Measurements from ENCODE around the gene NDUFS7. TPM values are rescaled to one million over a fixed set of nuclear protein-coding genes. Genes with fewer than 3 reads are reported as not detected.
"Not testable (repeated sequence)": the region's sequence is repeated elsewhere in the genome, so short reads cannot be mapped to it uniquely, and the experiment has no call there.

Gene NDUFS7
- total RNA-seq, 4 donors from 2014 or later, result 259 to 497 (median 377) TPM

DNA sequence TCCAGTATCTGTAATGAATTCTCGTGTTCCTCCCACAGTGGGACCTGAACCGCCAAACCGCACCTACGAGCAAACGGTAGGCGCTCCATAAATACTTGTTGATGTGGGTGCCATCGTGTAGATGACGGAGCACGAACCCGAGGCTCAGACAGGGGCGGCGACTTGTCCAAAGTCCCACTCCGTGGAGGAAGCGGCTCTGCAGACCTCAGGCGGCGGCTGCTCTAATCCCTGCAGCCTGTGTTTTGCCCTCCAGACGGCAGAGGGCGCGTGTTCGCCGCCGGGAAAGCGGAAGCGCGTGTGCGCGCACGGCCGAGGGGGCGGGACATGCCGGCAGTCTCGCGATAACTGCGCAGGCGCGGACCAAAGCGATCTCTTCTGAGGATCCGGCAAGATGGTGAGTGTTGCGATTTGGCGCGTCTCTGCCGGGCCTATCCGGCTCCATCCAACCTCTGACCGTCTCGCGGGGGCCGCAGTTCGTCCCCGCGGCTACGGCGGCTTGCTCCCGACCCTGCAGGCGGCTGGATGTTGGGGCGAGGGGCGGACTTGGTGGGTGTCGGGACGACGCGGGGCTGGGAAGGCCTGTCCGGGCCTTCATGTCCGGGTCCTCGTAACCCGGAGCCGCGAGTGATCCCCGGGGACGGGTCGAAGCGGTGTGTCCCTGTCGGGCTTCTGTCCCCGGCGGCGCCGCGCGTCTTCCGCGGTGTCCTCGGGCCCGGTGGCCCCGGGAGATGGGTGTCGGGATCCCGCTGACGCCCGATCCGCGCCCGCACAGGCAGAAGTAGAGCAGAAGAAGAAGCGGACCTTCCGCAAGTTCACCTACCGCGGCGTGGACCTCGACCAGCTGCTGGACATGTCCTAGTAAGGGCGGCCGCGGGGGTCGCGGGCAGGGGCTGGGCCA lies 54.6 kb downstream of the NDUFS7 start, which contains the start of gene RPS15:
Gene RPS15 (plus strand): TSS at position 362 of the 898 bp plus-strand sequence. CDS start 30 bp downstream, at position 392.
- Histone ChIP-seq H3K4me1 (peaks cover 14 to 29% of the 10 kb centered on the region in 2 donors), H3K36me3 (peaks cover 2 to 51% of the 10 kb centered on the region in 2 donors), H3K9me3 (no peaks in the 10 kb centered on the region), H3K27ac (peak within 1 kb of the TSS; percentile 86 to 92 (median 88)), H3K4me3 (peak within 1 kb of the TSS; percentile 81 to 98 (median 88)), H3K27me3 (no peaks in the 10 kb centered on the region)
- peak; percentile 90 to 94 for ATAC-seq
- DNase-seq, result peak; percentile 88 to 92
- intact Hi-C loops (cut with DNase I; ENCODE audit: low total_unique reads), result loop anchor here (1.0 to 2.0 kb wide), 3 partner anchors 19 to 41 kb away; partner anchors contain the start of genes C19orf25 and DAZAP1
- in situ Hi-C loops (cut with MboI; ENCODE audit: low sequenced_read_pairs in 4 of 4), result no loop called here
- TF ChIP-seq CTCF (IDR thresholded peaks at IDR 0.05 in 4 of 5, conservative IDR thresholded peaks at IDR 0.05 in 1 of 5) (peak; percentile 89 to 97 (median 95)), POLR2A (IDR thresholded peaks at IDR 0.05) (peak; percentile 92 to 96)

DNA sequence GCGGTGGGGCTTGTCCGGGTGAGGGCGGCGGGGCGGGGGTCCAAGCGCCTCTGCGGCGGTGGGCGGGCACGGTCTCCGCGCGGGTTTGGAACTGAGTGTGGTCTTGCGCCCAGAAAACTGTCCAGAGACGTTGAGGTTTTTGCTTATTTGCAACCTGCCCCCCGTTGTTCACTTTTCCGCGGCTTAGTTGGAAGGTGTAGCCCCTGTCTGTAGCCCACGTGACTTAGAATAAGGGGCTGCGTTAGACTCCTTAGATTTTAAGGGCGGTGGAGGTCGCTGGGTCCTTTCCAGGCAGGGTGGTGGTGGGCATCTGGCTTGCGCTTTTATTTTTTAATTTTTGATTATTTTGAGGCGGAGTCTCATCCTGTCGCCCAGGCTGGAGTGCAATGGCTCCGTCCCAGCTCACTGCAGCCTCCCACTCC lies 55.2 kb downstream of the NDUFS7 start:
- no peaks in the 10 kb centered on the region for H3K27me3 ChIP-seq
- no peaks in the 10 kb centered on the region for H3K9me3 ChIP-seq
- no peak for TF ChIP-seq CTCF (IDR thresholded peaks at IDR 0.05 in 4 of 5, conservative IDR thresholded peaks at IDR 0.05 in 1 of 5)
- TF ChIP-seq POLR2A (IDR thresholded peaks at IDR 0.05), result no peak
- H3K4me1 ChIP-seq, result peaks cover 14 to 29% of the 10 kb centered on the region in 2 donors
- in situ Hi-C loops (cut with MboI; ENCODE audit: low sequenced_read_pairs in 4 of 4), result no loop called here
- intact Hi-C loops (cut with DNase I; ENCODE audit: low total_unique reads), result loop anchor here (1.0 to 2.0 kb wide), 3 partner anchors 20 to 40 kb away; partner anchors contain the start of genes C19orf25 and DAZAP1
- peak overlapping the region; percentile 81 to 98 (median 88) for H3K4me3 ChIP-seq
- ATAC-seq (peak in 1 of 2 donors; percentile 5), DNase-seq (no peak)
- H3K27ac ChIP-seq, result peak overlapping the region; percentile 86 to 92 (median 88)
- peaks cover 2 to 44% of the 10 kb centered on the region in 2 donors for H3K36me3 ChIP-seq

- DNase-seq; H3K9me3 ChIP-seq; in situ Hi-C loops (cut with MboI; ENCODE audit: low sequenced_read_pairs in 4 of 4); H3K27me3 ChIP-seq; ATAC-seq: not testable (repeated sequence)
- H3K36me3 ChIP-seq, result peaks cover 0 to 36% of the 10 kb centered on the region in 2 donors
- peak overlapping the region; percentile 86 to 92 (median 88) for H3K27ac ChIP-seq
- H3K4me3 ChIP-seq, result peak overlapping the region; percentile 81 to 98 (median 88)
- peaks cover 14 to 29% of the 10 kb centered on the region in 2 donors for H3K4me1 ChIP-seq
- intact Hi-C loops (cut with DNase I; ENCODE audit: low total_unique reads), result loop anchor here (2.0 kb wide), 1 partner anchor 21 kb away; no protein-coding TSS in a partner anchor
Measured at GRCh38 chr19:1439525-1440417, 56.1 kb downstream of the NDUFS7 start.

GRCh38 chr19:1440418-1440801 lies 56.7 kb downstream of the NDUFS7 start:
- peaks cover 14 to 29% of the 10 kb centered on the region in 2 donors for H3K4me1 ChIP-seq
- no peak for DNase-seq
- no peak for ATAC-seq
- H3K4me3 ChIP-seq, result no peak overlapping the region
- intact Hi-C loops (cut with DNase I; ENCODE audit: low total_unique reads), result no loop called here
- TF ChIP-seq POLR2A (IDR thresholded peaks at IDR 0.05), result no peak
- TF ChIP-seq CTCF (IDR thresholded peaks at IDR 0.05 in 4 of 5, conservative IDR thresholded peaks at IDR 0.05 in 1 of 5), result no peak
- H3K36me3 ChIP-seq, result peaks cover 0 to 32% of the 10 kb centered on the region in 2 donors
- no peaks in the 10 kb centered on the region for H3K9me3 ChIP-seq
- peaks cover 2% of the 10 kb centered on the region in 3 donors for H3K27me3 ChIP-seq
- no peak overlapping the region for H3K27ac ChIP-seq
- in situ Hi-C loops (cut with MboI; ENCODE audit: low sequenced_read_pairs in 4 of 4), result no loop called here
